Heart left ventricle (tissue), 13 donors: ENCODE measurements around the gene CREBBP.

Source experiments
- CTCF ChIP-seq, 12 donors: fragments of 200-600 bp; sonication (generic) in 4 of 12; IDR thresholded peaks; one replicate each; pipeline versions ENCODE4 v1.5.0 to v1.8.0; 2018 to 2022; ENCODE audit warnings: antibody characterized with exemption in 12 of 12, mild to moderate bottlenecking in 5 of 12
- POLR2A ChIP-seq, 2 donors: fragments of 450-650 bp; IDR thresholded peaks; one replicate each; pipeline ENCODE4 v1.6.1; 2017; ENCODE audit warnings: antibody characterized with exemption in 2 of 2, mild to moderate bottlenecking in 2 of 2, moderate library complexity in 2 of 2
- donor health status: ischemic (EF 13 %, LVEDD 7.1; RV severe dilation, severe dysfunction).
- donor health status: DM: no; HTN: yes; CAD: no.
- donor health status: DM: no; HTN: no; CAD: no.
- donor health status: ischemic (EF 25% LVEDD 6.9; RV normal size, moderate dysfunction).
- donor health status: ischemic (EF 25% LVEDD 5.7; RV mildly dilated, moderate dysfunction).
- donor health status: ischemic (EF 35%, LVEDD 5.7; RV mildly dilated, moderate dysfunction).
- donor health status: nonischemic (EF 11% LVEDD 7.7; RV severe dilation, severe dysfunction).
- donor health status: DM: yes; HTN: yes; CAD: no.
- donor health status: PGD.
- donor health status: ischemic (EF 29% LVEDD 5.4; RV normal size, mild dysfunction).
- donor health status: nonischemic (EF 23%, LVEDD 6.1; RV moderate dilation, normal function).

DNA sequence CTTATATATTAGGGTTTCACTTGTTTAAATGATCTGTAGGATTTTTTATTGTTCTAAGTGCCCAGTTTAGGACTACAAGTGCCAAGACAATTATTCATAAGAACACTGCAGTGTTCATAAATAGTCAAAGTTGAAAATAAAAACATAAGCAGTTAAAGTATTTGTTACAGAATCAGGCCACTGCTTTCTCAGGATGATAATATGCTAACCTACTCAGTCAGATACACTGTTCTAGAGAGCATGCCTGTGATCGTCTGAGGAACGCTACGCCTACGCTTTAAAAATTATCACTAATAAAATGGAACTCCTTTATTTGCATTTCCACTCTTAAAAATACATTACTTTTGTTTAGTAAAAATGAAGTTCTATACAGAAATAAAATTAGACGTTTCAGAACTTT is 125.7 kb downstream of the CREBBP start:
- TF ChIP-seq CTCF (IDR thresholded peaks at IDR 0.05) = no peak
- TF ChIP-seq POLR2A (IDR thresholded peaks at IDR 0.05) = no peak
